SU-DHL-6 (cell line): ENCODE results near the gene CACNG5.

Experiments
- H2AFZ ChIP-seq: fragments of 200-600 bp; sonication (generic); 2 replicates; pipeline ENCODE4 v1.6.1; 2014; ENCODE audit warnings: low read depth, mild to moderate bottlenecking, moderate library complexity, mixed read lengths, antibody characterized with exemption, low read length; ENCODE audit not compliant: severe bottlenecking
- H3F3A ChIP-seq: fragments of 200-600 bp; shearing (Covaris generic); 2 replicates; pipeline ENCODE4 v1.6.0; 2016; ENCODE audit warnings: antibody characterized with exemption, mild to moderate bottlenecking; ENCODE audit not compliant: insufficient read depth
- H3K27ac ChIP-seq: fragments of 200-600 bp; sonication (generic); 2 replicates; pipeline ENCODE4 v1.5.1; 2016; ENCODE audit warnings: low read depth, mild to moderate bottlenecking, low read length, moderate library complexity, mixed read lengths
- H3K27me3 ChIP-seq: fragments of 200-600 bp; sonication (generic), shearing (Covaris generic); 2 replicates; pipeline ENCODE4 v1.6.0; 2014; ENCODE audit warnings: mild to moderate bottlenecking, low read length
- H3K36me3 ChIP-seq: fragments of 200-600 bp; sonication (generic); 2 replicates; pipeline ENCODE4 v1.6.1; 2014; ENCODE audit warnings: mild to moderate bottlenecking, low read length, mixed read lengths
- H3K4me2 ChIP-seq: fragments of 300-600, 200-600 bp; shearing (Covaris generic), sonication (generic); 2 replicates; pipeline ENCODE4 v1.6.0; 2014; ENCODE audit warnings: low read length, low read depth, mild to moderate bottlenecking; ENCODE audit not compliant: poor library complexity, severe bottlenecking
- H3K4me3 ChIP-seq: fragments of 200-600 bp; sonication (generic); 2 replicates; pipeline ENCODE4 v1.5.1; 2014; ENCODE audit warnings: antibody characterized with exemption, low read length, mild to moderate bottlenecking, mixed read lengths; ENCODE audit not compliant: insufficient read depth, poor library complexity, severe bottlenecking
- H3K79me2 ChIP-seq: fragments of 200-600 bp; sonication (generic); 2 replicates; pipeline ENCODE4 v1.6.1; 2014; ENCODE audit warnings: mild to moderate bottlenecking, low read length, moderate library complexity; ENCODE audit not compliant: insufficient read depth
- H3K9ac ChIP-seq: fragments of 200-600 bp; sonication (generic); 2 replicates; pipeline ENCODE4 v1.7.0; 2014; ENCODE audit warnings: mild to moderate bottlenecking, low read length
- H3K9me2 ChIP-seq: fragments of 200-600 bp; sonication (generic); replicated peaks from 2 replicates; pipeline ENCODE4 v1.6.1; 2014; ENCODE audit warnings: low read length; ENCODE audit not compliant: insufficient read depth
- H3K9me3 ChIP-seq: fragments of 200-600 bp; sonication (generic); 2 replicates; pipeline ENCODE4 v1.6.1; 2014; ENCODE audit warnings: low read length, mixed read lengths; ENCODE audit not compliant: insufficient read depth
- H4K20me1 ChIP-seq: fragments of 200-600 bp; sonication (generic); 2 replicates; pipeline ENCODE4 v1.6.1; 2014; ENCODE audit warnings: low read depth, mild to moderate bottlenecking, antibody characterized with exemption, low read length, moderate library complexity, mixed read lengths
- EZH2phosphoT487 ChIP-seq: fragments of 200-600 bp; sonication (generic), shearing (Covaris generic); conservative IDR thresholded peaks from 2 replicates; pipeline ENCODE4 v1.6.1; 2018; ENCODE audit warnings: mild to moderate bottlenecking, antibody characterized with exemption, low read length, moderate library complexity, mixed read lengths
- TF ChIP-seq, protein P1 (sequence below): fragments of 200-600 bp; sonication (generic); IDR thresholded peaks from one replicate; pipeline ENCODE4 v1.5.1; 2017; ENCODE audit warnings: antibody characterized with exemption, mild to moderate bottlenecking, low read length, moderate library complexity; ENCODE audit not compliant: insufficient read depth, poor library complexity, severe bottlenecking

CACNG5 gene

DNA sequence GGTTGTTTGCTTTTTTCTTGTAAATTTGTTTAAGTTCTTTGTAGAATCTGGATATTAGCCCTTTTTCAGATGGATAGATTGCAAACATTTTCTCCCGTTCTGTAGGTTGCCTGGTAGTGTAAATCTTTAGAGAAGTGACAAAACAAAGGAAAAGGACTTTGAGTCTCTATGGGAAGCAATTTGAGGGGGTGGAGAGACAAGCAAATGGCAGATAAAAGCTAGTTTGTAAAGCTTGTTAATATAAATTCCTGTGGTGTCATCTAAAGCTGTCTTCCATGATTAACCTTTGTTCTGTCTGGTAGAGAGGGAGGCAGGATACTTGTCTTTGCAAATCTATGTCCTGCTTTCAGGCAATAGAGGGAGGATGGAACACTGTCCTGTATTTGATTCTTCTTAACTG is 89.0 kb downstream of the CACNG5 start:
- H3K4me2 ChIP-seq: no peak overlapping the region
- no peak overlapping the region for H3K9ac ChIP-seq
- no peaks in the 10 kb centered on the region for H3F3A ChIP-seq
- no peak overlapping the region for H2AFZ ChIP-seq
- no peak overlapping the region for H3K27ac ChIP-seq
- H3K9me2 ChIP-seq: no peaks in the 10 kb centered on the region
- TF ChIP-seq EZH2phosphoT487: no peak
- TF ChIP-seq, protein P1, sequence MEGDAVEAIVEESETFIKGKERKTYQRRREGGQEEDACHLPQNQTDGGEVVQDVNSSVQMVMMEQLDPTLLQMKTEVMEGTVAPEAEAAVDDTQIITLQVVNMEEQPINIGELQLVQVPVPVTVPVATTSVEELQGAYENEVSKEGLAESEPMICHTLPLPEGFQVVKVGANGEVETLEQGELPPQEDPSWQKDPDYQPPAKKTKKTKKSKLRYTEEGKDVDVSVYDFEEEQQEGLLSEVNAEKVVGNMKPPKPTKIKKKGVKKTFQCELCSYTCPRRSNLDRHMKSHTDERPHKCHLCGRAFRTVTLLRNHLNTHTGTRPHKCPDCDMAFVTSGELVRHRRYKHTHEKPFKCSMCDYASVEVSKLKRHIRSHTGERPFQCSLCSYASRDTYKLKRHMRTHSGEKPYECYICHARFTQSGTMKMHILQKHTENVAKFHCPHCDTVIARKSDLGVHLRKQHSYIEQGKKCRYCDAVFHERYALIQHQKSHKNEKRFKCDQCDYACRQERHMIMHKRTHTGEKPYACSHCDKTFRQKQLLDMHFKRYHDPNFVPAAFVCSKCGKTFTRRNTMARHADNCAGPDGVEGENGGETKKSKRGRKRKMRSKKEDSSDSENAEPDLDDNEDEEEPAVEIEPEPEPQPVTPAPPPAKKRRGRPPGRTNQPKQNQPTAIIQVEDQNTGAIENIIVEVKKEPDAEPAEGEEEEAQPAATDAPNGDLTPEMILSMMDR: no peak
- no peaks in the 10 kb centered on the region for H3K79me2 ChIP-seq
- no peaks in the 10 kb centered on the region for H3K27me3 ChIP-seq
- no peaks in the 10 kb centered on the region for H3K9me3 ChIP-seq
- no peaks in the 10 kb centered on the region for H3K36me3 ChIP-seq
- H3K4me3 ChIP-seq: no peak overlapping the region
- no peaks in the 10 kb centered on the region for H4K20me1 ChIP-seq

DNA sequence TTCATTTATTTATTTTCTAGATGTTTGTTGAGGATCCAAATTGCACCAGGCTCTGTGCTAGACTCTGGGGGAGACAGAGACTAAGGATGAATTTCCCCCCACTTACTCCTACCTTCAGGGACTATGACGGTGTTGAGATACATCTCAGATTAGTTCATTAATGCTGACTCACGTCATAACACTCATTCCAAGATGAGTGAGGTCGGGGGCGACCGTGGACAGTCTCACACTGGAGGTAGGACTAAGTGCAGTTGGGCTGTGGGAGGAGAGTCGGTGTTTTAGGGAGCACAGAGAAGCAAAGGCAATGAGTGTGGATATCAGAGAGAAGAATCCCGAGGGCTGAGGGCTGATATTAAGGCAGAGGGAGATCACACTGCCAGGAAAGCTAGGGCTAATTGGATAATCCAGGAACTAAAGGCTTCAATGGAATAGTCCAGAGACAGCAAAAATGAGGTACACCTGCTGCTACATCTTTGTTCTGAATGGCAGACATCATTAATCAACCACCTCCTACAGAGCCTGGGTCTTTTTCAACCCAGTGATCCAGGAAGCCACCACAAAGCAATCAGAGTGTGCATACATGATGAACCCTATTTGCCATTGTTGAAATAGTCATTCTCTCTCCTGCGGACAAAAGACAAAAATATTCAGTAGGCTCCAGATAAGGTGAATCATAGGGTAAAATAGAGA is 91.0 kb downstream of the CACNG5 start:
- Histone ChIP-seq H3K9me2 (no peaks in the 10 kb centered on the region), H3K4me3 (no peak overlapping the region), H3F3A (no peaks in the 10 kb centered on the region), H4K20me1 (no peaks in the 10 kb centered on the region), H3K9me3 (no peaks in the 10 kb centered on the region), H3K27ac (no peak overlapping the region), H2AFZ (no peak overlapping the region), H3K9ac (no peak overlapping the region), H3K27me3 (no peaks in the 10 kb centered on the region), H3K79me2 (no peaks in the 10 kb centered on the region), H3K4me2 (no peak overlapping the region), H3K36me3 (no peaks in the 10 kb centered on the region)
- TF ChIP-seq EZH2phosphoT487: no peak
- TF ChIP-seq, protein P1: no peak

DNA sequence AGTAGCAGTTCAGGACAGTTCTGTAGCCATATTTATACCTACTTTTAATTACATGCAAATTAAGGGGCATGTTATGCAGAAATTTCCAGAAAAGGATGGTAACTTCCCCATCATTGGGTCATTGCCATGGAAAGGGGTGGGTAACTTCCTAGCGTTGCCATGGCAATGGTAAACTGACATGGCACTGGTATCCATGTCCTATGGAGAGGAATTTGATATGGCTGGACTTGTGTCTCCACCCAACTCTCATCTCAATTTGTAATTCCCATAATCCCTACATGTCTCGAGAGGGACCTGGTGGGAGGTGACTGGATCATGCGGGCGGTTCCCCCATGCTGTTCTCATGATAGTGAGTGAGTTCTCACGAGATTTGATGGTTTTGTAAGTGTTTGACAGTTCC is 94.0 kb downstream of the CACNG5 start:
- Histone ChIP-seq H3K9me2 (no peaks in the 10 kb centered on the region), H4K20me1 (no peaks in the 10 kb centered on the region), H2AFZ (no peak overlapping the region), H3K27ac (no peak overlapping the region), H3K27me3 (no peaks in the 10 kb centered on the region), H3F3A (no peaks in the 10 kb centered on the region), H3K4me2 (no peak overlapping the region), H3K9ac (no peak overlapping the region), H3K79me2 (no peaks in the 10 kb centered on the region), H3K36me3 (no peaks in the 10 kb centered on the region), H3K4me3 (no peak overlapping the region), H3K9me3 (no peaks in the 10 kb centered on the region)
- TF ChIP-seq, protein P1: no peak
- TF ChIP-seq EZH2phosphoT487: no peak
